Sigmoid colon (tissue), 7 donors: ENCODE measurements around the gene BBS5. TPM values are rescaled to one million over a fixed set of nuclear protein-coding genes. Genes with fewer than 3 reads are reported as not detected.

Experiments
- DNase-seq: peaks from one replicate; pipeline ENCODE4 v3.0.0-alpha.2; 2019
- H3K27ac ChIP-seq, 4 donors: fragments of 200-600 bp; sonication (generic); one replicate each; pipeline ENCODE4 v1.5.1; 2016 to 2019; ENCODE audit warnings: mild to moderate bottlenecking in 1 of 4
- H3K27me3 ChIP-seq, 3 donors: fragments of 200-600 bp; sonication (generic); one replicate each; pipeline ENCODE4 v1.5.1; 2019; ENCODE audit warnings: mild to moderate bottlenecking in 1 of 3
- H3K36me3 ChIP-seq, 4 donors: fragments of 200-600 bp; sonication (generic); one replicate each; pipeline ENCODE4 v1.5.1; 2016 to 2019
- H3K4me1 ChIP-seq, 4 donors: fragments of 200-600 bp; sonication (generic); one replicate each; pipeline ENCODE4 v1.5.1; 2017 to 2019
- H3K4me3 ChIP-seq, 4 donors: fragments of 200-600 bp; sonication (generic); one replicate each; pipeline ENCODE4 v1.5.1; 2017 to 2019; ENCODE audit warnings: mild to moderate bottlenecking in 2 of 4, moderate library complexity in 1 of 4
- H3K9me3 ChIP-seq, 4 donors: fragments of 200-600 bp in 3 of 4; sonication (generic) in 3 of 4; one replicate each; pipeline versions ENCODE4 v1.5.1 to v1.6.1; 2013 to 2019
- CTCF ChIP-seq, 4 experiments: fragments of 450-650 bp in 3 of 4; fragments of 200-600 bp in 1 of 4; IDR thresholded peaks; one replicate each; pipeline ENCODE4 v1.5.1; 2016 to 2019; ENCODE audit warnings: antibody characterized with exemption in 4 of 4, mild to moderate bottlenecking in 3 of 4, moderate library complexity in 2 of 4
- EP300 ChIP-seq, 4 donors: sonication (generic); formaldehyde crosslinking; IDR thresholded peaks; one replicate each; pipeline ENCODE4 v1.6.1; 2017; ENCODE audit warnings: antibody characterized with exemption in 4 of 4
- POLR2A ChIP-seq, 2 donors: fragments of 450-650 bp; IDR thresholded peaks; one replicate each; pipeline ENCODE4 v1.6.1; 2016; ENCODE audit warnings: antibody characterized with exemption in 2 of 2, mild to moderate bottlenecking in 2 of 2, moderate library complexity in 2 of 2
- POLR2AphosphoS5 ChIP-seq, 4 donors: sonication (generic); formaldehyde crosslinking; IDR thresholded peaks; one replicate each; pipeline ENCODE4 v1.6.1; 2017; ENCODE audit warnings: antibody characterized with exemption in 4 of 4
- WGBS, 2 donors: extraction: QIAGEN DNeasy Blood & Tissue Kit; methylation state at CpG; one replicate each; pipeline ENCODE4 v1.1.7; 2013; 5-methylcytosine and 5-hydroxymethylcytosine counted together
- intact Hi-C: fragments of 100-400 bp; cut with DNase I; formaldehyde crosslinking; loops from one replicate; pipeline ENCODE4 v1.15.1; 2023
- polyA plus RNA-seq, 3 donors: library from polyadenylated mRNA; stranded (reverse); fragments of 200-250 nt; gene quantifications; one replicate each; pipeline ENCODE4 v1.2.3, GENCODE V29; 2013
- total RNA-seq, 4 donors: library from RNA; depleted of rRNA; stranded (reverse); fragments of >200 nt; gene quantifications; one replicate each; pipeline ENCODE4 v1.1.0, GENCODE V29; 2016
- donor health status: healthy with polysubstance abuse.
- donor health status: Bipolar disorder and iron deficiency.
- donor health status: healthy.

Gene BBS5
- total and polyA plus RNA-seq, 7 donors, result 0.92 to 9.5 (median 8.2) TPM

GRCh38 chr2:169491378-169491777 is 12.1 kb downstream of the BBS5 start:
- intact Hi-C loops, result no loop called here
- H3K4me1 ChIP-seq, result no peaks in the 10 kb centered on the region
- TF ChIP-seq POLR2A (IDR thresholded peaks at IDR 0.05), result no peak
- TF ChIP-seq EP300 (IDR thresholded peaks at IDR 0.05), result no peak
- TF ChIP-seq POLR2AphosphoS5 (IDR thresholded peaks at IDR 0.05), result no peak
- no peak for TF ChIP-seq CTCF (IDR thresholded peaks at IDR 0.05)
- H3K9me3 ChIP-seq, result no peaks in the 10 kb centered on the region
- H3K27me3 ChIP-seq, result no peaks in the 10 kb centered on the region
- H3K36me3 ChIP-seq, result peaks cover 0 to 45% (median 4%) of the 10 kb centered on the region in 4 donors
- H3K27ac ChIP-seq, result no peak overlapping the region
- no peak for DNase-seq
- no peak overlapping the region for H3K4me3 ChIP-seq

- H3K27ac ChIP-seq, result no peak overlapping the region
- no peaks in the 10 kb centered on the region for H3K27me3 ChIP-seq
- H3K9me3 ChIP-seq, result no peaks in the 10 kb centered on the region
- 64 to 93% methylated on average over 2 of the region's 2 CpGs for WGBS, 2 donors
- H3K4me3 ChIP-seq, result no peak overlapping the region
- TF ChIP-seq POLR2A (IDR thresholded peaks at IDR 0.05) (no peak), CTCF (IDR thresholded peaks at IDR 0.05) (no peak), EP300 (IDR thresholded peaks at IDR 0.05) (no peak), POLR2AphosphoS5 (IDR thresholded peaks at IDR 0.05) (no peak)
- peaks cover 0 to 49% (median 2%) of the 10 kb centered on the region in 4 donors for H3K36me3 ChIP-seq
- intact Hi-C loops, result no loop called here
- H3K4me1 ChIP-seq, result no peaks in the 10 kb centered on the region
- DNase-seq, result no peak
Observed at GRCh38 chr2:169493360-169493759, 14.1 kb downstream of the BBS5 start.

- WGBS, 2 donors, result 97% methylated on average over 5 of the region's 5 CpGs
- H3K9me3 ChIP-seq, result no peaks in the 10 kb centered on the region
Observed at GRCh38 chr2:169495310-169495928, 16.1 kb downstream of the BBS5 start.

GRCh38 chr2:169504651-169505050 is 25.4 kb downstream of the BBS5 start:
- no peaks in the 10 kb centered on the region for H3K9me3 ChIP-seq
- H3K36me3 ChIP-seq, result peaks cover 0 to 32% (median 9%) of the 10 kb centered on the region in 4 donors
- H3K4me1 ChIP-seq, result peaks cover 0 to 9% (median 6%) of the 10 kb centered on the region in 4 donors
- intact Hi-C loops, result no loop called here
- H3K4me3 ChIP-seq, result no peak overlapping the region
- no peak for DNase-seq
- WGBS, 2 donors, result 97 to 98% methylated on average over 19 of the region's 19 CpGs
- TF ChIP-seq POLR2A (IDR thresholded peaks at IDR 0.05) (no peak), CTCF (IDR thresholded peaks at IDR 0.05) (no peak), EP300 (IDR thresholded peaks at IDR 0.05) (no peak), POLR2AphosphoS5 (IDR thresholded peaks at IDR 0.05) (no peak)
- no peaks in the 10 kb centered on the region for H3K27me3 ChIP-seq
- H3K27ac ChIP-seq, result no peak overlapping the region

More at GRCh38 chr2:169495310-169495928, 16.1 kb downstream of the BBS5 start:
- no peak overlapping the region for H3K27ac ChIP-seq
- intact Hi-C loops, result no loop called here
- no peak for DNase-seq
- TF ChIP-seq POLR2A (IDR thresholded peaks at IDR 0.05) (no peak), EP300 (IDR thresholded peaks at IDR 0.05) (no peak), CTCF (IDR thresholded peaks at IDR 0.05) (no peak), POLR2AphosphoS5 (IDR thresholded peaks at IDR 0.05) (no peak)
- no peaks in the 10 kb centered on the region for H3K4me1 ChIP-seq
- H3K27me3 ChIP-seq, result no peaks in the 10 kb centered on the region
- H3K36me3 ChIP-seq, result peaks cover 0 to 53% (median 11%) of the 10 kb centered on the region in 4 donors
- no peak overlapping the region for H3K4me3 ChIP-seq

GRCh38 chr2:169507698-169508097 is 28.4 kb downstream of the BBS5 start:
- H3K4me3 ChIP-seq, result no peak overlapping the region
- H3K27me3 ChIP-seq, result no peaks in the 10 kb centered on the region
- H3K4me1 ChIP-seq, result peaks cover 0 to 24% (median 11%) of the 10 kb centered on the region in 4 donors
- TF ChIP-seq POLR2AphosphoS5 (IDR thresholded peaks at IDR 0.05), result no peak
- no peak for TF ChIP-seq POLR2A (IDR thresholded peaks at IDR 0.05)
- TF ChIP-seq EP300 (IDR thresholded peaks at IDR 0.05), result no peak
- TF ChIP-seq CTCF (IDR thresholded peaks at IDR 0.05), result no peak
- intact Hi-C loops, result no loop called here
- DNase-seq, result no peak
- no peak overlapping the region for H3K27ac ChIP-seq
- no peaks in the 10 kb centered on the region for H3K9me3 ChIP-seq
- H3K36me3 ChIP-seq, result peaks cover 0 to 17% (median 1%) of the 10 kb centered on the region in 4 donors
